ENCODE measurements around the gene NPHP4.
"Not testable (repeated sequence)": the region's sequence is repeated elsewhere in the genome, so short reads cannot be mapped to it uniquely, and the experiment has no call there.

Gene NPHP4

DNA sequence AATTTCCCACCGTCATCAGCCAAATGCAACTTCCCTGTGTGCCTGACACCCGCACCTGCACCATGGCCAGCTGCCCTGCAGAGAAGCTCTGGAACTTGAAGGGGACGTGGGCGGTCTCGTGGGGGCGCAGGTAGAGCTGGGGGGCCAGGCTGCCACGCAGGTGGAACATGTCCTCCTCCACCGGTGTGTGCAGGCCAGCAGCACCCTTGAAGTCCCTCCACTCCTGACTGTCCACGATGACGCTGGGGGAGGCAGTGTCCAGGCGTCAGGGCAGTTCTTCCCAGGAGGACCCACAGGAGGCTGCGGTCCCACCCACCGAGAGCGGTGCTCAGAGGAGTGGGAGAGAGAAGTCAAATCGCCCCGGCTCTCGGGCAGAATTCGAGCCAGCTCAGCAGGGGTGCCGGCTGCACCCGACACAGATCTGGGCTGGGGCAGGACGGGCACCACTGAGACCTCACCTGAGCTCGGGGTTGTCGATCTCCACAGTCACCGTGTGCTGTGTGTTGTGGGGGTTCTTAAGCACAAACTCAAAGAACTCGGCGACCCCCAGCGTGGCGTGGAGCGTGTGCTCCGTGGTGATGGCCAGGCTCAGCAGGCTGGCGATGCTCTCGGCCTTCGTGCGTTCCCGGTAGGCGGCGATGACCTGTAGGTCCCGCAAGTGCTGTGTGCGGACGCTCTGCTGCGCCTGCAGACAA is 117.7 kb downstream of the NPHP4 start:
- DNase-seq: no peak

DNA sequence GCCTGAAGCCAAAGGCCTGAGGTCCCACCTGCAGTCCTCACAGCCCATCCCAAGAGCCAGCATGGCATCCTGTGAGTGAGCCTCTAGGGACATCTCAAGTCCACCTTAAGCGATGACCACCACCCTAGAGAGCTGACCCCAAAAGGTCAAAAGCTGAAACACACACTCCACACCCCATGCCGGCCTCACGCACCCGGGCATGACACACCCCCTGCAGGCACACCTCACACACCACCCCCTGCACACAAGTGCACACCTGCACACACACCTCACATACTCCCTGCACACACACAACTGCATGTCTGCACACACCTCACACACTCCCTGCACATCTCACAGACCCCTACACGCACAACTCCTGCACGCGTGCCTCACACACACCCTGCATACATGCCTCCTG is 118.7 kb downstream of the NPHP4 start:
- no peak for DNase-seq

DNA sequence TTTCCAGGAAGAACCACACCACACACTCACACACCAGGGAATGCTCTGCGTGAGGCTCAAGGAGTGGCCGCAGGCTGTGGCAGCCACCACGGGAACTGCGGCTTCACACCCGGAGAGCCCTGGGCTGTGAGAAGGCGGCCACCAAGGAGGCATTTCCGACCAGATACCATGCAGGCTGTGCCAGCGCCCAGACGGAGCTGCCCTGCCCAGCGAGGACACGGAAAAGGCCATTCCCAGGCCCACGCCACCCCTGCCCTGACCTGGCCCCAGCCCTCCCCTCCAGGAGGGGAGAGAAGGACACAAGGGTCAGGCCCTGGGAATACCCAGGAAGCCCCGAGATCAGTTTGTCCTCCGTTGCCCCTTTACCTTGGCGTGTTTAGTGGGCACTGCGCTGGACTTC is 119.3 kb downstream of the NPHP4 start:
- no peak for DNase-seq

DNA sequence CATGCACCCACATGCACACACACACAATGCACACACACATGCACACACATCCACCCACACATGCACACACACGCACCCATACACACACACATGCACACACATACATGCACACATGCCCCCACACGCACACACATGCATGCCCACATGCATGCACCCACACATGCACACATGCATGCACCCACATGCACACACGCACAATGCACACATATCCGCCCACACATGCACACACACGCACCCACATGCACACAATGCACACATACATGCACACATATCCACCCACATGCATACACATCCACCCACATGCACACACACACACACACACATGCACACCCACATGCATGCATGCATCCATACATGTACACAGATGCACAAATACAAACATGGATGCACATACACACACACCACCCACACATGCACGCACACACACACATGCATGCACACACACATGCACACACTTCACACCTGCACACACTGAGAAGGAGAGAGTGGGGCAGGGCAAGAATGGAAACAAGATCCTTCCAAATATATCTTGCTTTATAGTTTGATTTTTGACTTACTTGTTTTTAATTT is 123.2 kb downstream of the NPHP4 start:
- no peak for DNase-seq

DNA sequence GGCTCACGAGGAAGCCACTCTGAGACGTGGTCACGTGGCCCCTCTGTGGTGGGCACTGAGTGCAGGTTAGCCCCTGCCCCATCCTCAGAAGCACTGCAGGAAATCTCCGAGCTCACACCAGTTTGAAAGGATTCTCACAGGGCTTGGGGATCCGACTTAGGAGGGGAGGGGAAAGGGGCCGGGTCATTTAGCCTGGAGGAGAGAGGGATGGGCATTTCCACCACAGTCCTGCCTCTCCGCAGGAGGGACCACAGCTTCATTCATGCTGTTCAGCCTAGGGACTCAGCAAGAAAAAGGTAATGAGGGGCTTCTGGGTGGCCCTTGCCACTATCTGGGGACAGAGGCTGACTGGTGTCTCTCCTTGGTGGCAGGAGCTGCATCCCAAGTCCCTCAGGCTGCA is 126.5 kb downstream of the NPHP4 start:
- no peak for DNase-seq

DNA sequence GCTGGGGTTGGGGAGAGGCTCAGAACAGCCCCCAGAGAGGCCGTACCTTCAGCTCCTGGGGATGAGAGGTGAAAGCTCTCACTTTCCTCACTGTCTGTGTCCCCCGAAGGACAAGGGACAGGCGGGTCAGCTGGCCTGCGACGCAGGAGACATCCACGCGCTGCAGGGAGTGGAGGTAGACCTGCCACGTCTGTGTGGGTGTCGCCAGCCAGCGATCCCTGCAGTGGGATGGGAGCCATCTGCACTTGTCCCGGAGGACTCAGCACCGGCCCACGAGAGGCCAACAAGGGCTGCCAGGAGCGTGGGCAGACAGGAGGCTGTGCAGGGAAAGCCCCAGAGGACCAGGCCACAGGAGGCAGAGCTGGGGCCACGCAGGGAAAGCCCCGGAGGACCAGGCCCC is 127.2 kb downstream of the NPHP4 start:
- no peak for DNase-seq

DNA sequence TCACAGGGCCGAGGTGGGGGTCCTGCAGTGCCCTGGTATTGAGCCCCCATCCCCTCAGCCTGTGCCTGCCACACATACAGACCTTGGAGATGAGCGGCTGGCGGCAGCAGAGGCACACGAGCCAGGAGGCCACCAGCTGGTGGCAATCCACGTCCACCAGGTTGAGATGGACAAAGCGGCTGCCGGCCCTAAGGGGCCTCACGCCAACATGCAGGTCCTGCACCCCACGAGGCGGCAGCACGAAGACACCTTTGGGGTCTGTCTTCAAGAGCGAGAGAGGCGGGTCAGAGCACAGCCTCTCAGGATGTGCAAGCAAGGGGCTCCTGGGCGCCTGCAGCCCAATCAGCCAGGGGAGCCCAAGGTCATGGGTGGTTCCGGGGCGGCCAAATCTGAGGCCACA is 128.0 kb downstream of the NPHP4 start:
- DNase-seq: no peak

DNA sequence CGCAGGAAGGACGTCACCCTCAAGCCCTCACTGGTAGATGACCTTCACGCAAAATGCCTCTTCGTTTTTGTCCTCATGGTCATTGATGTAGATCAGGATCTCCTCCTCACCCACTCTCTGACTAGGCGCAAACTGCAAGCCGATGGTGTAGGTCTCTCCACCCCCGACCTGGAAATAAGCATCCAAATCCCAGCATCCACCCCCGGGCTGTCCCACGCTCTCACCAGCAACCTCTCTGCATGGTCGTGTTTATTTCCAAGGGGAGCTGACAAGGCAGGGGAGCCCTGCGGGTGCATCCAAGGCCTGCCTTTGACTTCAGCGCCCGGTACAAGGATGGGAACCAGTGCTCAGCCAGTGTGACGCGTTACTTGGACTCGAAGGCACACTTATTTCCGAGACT is 129.0 kb downstream of the NPHP4 start:
- DNase-seq: no peak

DNA sequence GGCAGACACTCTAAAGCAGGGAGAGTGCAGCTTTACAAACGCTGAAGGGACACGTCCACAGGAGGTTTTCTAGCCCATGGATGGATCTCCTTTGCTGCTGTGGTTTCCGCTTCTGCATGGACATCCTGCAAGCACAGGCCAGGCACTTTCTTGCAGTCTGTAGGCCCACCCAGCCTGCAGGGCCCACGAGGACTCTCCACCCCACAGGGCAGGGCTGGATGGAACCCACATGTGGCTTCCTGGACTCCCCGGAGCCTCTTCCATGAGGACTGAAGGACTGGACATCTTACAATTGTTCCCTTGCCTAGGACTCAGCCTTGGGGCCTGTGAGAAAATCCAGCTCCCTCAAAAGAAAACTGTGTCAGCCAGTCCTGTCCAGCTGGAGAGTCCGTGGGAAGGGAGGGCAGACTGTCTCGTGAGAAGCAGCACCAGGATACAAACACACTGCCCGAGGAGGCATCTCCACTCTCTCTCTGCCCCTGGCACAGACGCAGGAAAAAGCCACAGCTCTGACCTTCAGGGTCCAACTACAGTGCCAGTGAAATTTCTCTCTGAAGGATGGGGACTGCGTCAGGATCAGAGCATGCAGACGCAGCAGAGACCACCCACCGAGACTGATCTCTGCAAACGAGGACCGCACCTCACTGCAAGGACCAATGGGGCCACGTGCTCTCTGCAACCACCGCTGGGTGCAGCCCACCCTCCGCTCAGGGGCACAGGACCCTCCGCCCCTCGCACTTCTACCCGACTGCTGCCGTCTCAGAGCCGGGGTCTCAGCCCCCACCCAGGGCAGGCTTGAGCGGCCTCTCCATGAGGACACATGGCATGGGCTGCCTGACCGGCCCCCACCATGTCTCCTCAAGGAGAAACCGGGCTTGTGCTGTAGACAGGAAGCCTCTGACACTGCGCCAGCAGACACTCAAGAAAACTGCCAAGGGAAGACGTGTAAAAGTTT is 130.1 kb downstream of the NPHP4 start:
- DNase-seq: no peak

DNA sequence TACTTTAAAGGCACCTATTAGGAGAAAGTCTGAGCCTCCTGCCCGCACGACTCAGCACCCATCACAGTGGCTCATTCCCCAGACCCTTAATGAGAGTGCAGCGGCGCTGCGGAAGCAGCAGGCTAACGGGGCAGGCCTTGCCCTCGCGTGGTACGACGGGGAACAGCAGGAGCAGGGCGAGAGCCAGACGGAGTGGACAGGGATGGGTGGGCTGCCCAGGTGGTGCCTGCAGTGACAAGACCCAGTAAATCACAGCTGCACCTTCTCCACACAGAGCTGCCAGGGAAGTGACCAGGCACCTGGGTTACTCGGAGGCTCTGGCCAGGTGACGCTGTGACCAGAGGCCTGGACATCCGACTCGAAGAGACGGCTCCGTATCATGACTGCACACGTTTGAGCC is 131.9 kb downstream of the NPHP4 start:
- no peak for DNase-seq

DNA sequence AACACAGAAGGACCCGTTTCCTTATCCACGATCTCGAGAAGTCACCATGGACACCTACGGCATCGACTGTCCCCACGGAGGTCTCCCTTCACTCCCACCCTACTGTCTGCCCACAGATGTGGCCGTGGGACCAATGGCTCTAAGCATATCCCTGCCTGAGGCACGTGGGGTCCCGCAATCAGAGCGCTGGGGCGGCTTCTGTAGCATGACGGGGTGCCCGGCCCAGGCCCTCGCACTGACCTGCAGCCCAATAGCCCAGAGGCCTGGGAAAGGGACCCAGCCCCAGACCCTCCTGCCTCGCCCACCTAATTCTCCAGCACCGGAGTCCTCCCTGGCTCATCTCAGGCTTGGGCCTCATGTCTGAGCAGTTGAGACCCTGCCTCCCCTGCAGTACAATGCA is 132.5 kb downstream of the NPHP4 start:
- DNase-seq: no peak

DNA sequence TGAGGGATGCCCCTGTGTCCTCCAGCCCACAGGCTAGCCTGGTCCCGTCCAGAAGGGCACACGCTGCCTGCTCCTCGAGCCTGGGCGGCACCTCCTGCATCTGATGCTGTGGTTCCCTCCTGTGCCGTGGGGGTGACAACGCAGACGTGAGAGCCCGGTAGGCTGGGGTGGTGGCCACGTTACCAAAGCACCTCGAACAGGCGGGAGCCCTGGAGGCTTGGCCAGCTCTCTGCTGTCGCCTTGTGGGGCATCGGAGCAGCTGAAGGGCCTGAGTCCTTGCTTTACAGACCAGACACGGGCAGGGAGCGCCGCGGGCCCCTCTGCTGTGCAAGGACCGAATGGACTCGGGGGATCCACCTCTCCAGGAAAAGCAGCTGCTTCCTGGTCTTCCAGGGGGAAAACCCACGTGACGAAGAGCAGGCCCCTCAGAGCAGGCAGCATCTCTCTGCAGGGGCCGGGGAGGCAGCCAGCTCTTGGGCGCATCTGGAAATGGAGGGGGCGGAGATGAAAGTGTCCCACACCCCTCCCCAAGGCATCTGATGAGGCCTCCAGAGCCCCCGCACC is 133.3 kb downstream of the NPHP4 start:
- no peak for DNase-seq

DNA sequence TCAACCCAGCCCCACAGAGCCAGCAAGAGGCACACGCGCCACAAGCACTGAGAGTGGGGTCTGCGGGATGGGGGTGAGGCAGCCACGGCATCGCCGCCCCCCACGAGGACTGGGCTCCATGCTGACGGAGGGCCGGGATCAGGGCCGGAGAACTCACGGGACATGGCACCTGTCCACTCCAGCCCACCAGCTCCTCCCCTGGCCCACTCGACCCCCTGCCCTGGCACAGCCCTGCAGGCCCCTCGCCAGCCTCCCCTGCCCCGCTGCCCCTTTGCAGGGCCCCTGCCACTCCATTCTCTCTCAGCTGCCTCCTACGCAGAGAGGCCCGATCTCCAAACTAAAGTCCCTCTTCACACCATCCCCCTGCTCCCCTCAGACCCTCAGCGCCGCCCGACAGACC is 134.0 kb downstream of the NPHP4 start:
- no peak for DNase-seq

DNA sequence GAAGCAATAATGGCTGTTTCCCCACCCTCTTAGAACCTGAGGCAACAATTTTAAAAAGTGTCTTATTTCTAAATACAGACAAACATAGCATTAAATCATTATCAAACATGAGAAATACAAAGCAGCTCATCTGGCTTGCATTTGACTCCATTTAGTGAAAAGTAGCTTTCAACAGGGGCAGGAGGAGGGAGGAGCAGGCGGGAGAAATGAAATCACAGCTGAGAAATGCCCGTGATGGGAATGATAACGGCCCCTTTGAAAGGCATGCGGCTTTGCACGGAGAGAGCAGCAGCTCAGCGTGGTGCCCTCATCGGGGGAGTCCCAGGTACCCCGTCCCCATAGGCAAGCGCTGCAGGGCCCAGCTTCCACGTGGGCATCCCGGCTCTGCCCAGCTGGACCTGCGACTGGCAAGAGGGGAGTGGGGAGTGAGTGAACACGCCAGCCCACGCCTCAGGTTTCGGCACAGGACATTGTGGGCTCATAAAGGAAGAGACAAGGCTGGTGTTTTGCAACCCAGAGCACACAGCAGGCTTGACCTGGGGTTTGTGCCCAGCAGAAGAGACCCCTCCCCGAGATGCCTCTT is 134.6 kb downstream of the NPHP4 start:
- no peak for DNase-seq

DNA sequence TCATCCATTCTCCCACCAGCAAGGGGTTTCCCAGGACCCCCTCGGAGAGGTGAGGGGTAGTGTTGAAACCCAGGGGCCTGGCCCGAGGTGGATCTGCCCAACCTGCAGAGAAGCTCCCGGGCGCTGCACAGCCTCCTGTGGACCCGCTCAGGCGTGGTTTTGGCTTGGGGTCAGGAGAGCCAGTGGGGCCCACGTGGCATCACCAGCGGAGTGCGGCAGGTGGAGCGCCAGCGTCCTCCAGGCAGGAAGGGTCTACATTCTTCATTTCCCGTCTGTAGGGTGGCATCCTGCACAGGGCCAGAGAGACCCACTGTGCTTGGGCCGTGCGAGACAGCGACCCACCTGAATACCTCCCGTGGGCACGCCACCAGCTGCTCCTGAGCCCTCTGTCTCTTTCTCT is 135.2 kb downstream of the NPHP4 start:
- DNase-seq: no peak

DNA sequence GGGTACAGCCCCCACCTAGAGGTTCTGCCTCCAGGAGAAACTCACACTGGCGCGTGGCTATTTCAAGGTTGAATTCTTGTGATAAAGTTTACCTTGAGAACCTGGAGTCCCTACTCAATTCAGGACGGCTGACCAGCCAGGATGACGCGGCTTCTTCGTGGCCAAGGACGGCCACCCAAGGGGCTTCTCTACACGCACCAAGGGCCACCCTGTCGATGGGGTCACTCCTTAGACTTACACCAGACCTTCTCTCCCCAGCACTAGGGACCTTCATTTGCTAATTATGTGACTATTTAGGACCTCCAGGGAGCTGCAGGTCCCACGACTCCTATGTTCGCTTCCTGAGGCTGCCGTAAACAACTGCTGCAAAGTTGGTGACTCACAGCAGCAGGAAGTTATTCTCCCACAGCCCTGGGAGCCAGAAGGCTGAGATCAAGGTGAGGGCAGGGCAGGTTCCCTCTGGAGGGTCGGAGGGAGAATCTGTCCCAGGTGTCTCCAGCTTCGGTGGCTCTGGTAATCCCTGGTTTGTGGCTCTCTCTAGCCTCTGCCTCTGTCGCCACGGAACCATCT is 135.9 kb downstream of the NPHP4 start:
- DNase-seq: no peak

DNA sequence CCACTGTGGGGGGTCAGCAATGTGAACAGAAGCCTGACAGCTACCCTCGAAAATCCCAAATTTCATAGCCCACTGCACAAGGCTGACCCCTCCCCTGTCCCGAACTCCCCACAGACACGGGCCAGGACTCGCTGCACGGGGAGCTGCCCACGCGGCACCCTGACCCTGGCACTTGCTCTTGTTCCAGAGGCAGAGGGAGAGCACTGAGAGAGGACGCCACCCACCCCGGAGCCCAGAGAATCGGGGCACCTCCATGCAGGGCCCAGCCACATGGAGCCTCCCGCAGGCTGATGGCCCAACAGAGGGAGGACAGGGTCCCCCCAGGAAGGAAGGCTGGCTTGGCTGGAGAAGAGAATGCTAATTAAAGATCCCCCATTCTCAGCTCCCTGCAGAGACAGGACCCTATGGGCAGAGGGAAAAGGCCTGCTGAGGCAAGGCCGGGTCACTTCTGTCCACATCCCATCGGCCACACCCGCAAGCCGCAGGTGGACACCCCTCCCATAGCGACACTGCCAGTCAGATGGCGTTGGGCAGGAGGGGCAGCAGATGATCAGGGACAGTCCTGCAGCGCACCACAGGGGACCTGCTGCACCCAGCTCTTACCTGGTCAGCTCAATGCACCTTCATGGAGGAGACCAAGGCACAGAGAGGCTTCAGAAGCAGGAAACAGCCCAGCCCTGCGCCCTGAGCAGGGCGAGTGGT is 136.9 kb downstream of the NPHP4 start:
- DNase-seq: no peak

DNA sequence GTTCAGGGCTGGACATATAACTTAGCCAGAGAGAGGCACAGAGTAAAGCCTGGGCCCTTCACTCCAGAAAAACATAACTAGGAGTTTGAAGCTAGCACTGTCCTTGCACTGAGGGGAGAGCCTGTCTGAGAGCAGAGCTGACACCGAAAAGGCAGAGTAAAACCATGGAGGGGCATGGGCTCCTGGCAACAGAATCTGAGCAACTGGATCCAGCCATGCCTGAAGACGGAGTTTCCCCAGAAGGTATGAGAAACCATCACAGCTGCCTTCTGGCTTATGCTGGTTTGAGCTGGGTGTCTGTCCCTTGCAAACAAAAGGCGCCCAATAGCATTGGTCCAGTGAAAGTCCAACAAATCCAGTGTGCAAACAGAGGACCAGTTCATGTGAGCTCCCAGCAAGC is 137.5 kb downstream of the NPHP4 start:
- DNase-seq: no peak

DNA sequence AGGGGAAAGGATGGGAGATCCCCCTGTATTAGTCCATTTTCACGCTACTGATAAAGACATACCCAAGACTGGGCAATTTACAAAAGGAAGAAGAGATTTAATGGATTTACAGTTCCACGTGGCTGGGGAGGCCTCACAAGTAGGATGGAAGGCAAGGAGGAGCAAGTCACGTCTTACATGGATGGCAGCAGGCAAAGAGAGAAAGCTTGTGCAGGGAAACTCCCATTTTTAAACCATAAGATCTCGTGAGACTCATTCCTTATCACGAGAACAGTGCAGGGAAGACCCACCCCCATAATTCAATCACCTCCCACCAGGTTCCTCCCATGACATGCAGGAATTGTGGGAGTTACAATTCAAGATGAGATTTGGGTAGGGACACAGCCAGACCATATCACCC is 138.4 kb downstream of the NPHP4 start:
- not testable (repeated sequence) for DNase-seq

DNA sequence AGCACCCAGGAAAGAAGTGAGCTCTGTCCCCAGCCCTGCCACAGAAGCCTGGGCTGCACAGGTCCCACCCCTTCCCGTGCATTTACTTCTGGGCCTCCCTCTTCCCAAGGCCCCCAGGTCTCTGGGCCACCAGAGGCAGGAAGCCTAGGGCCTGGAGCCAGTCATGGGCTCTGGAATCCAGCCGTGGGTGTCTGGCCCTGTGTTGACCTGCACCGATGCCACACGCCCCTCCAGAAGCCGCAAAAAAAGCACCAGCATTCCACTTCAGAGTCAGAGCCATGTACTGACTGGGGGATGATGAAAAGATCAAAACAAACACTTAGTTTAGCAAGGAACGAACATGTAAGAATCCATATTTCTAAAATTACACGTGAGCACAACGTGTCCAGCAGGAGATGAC is 141.7 kb downstream of the NPHP4 start:
- no peak for DNase-seq

DNA sequence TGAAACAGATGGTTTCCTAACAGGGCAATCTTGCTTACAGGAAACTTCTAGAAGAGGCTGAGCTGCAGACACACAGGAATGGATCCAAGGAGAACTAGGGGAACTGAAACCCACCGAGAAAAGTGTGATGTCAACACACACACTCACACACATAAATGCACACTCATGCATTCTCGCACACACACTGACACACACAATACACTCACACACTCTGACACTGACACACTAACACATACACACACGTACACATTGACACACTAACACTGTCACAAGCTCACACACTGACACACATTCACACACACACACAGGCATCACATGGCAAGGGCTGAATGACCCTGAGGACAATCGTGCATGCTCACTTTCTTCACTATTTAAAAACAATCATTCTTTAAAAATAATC is 142.7 kb downstream of the NPHP4 start:
- no peak for DNase-seq

DNA sequence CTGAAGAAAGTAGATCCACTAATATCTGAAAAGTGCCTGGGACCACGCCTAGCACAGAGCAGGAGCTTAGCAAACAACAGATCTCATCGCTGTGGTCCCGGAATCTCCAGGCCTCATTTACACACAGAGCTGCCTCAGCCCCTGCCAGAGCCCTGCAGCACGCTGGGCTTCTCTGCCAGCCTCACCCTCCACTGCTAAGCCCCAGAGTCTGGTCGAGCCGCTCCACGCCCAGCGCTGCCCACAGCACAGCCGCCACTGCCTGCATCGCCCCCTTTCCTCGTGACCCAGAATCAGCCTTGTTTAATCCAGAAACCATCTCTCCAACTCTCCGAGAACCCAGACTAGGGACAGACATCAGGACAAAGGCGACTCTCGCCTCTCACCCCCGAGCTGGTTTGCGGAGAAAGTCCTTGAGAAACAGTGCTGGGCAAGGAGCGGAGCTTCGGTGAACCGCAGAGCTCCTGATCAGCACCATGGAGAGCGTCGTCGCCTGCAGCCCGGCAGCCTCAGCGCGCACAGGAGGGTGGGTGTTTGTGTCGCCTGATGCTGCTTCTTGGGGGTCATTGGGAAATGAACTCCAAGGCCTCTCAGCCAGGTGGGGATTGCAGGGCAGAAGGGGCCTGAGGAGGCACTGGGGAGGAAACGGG is 145.1 kb downstream of the NPHP4 start:
- no peak for DNase-seq
